Activated CD4-positive, alpha-beta T cell treated with anti-CD3 and anti-CD28 coated beads, Interleukin-2, amount 50 U/mL, for 16 hours (primary cell): Measurements from ENCODE around the gene ACSS2.

Source experiments
- DNase-seq: peaks from one replicate; pipeline ENCODE4 v3.0.0-alpha.2; 2020

The ACSS2 gene

GRCh38 chr20:34915749-34916455 lies 39.5 kb downstream of the ACSS2 start:
- no peak for DNase-seq

GRCh38 chr20:34916774-34917354 lies 40.5 kb downstream of the ACSS2 start:
- no peak for DNase-seq

- peak; percentile 15 for DNase-seq
Observed at GRCh38 chr20:34920055-34920454, 43.6 kb downstream of the ACSS2 start.

DNA sequence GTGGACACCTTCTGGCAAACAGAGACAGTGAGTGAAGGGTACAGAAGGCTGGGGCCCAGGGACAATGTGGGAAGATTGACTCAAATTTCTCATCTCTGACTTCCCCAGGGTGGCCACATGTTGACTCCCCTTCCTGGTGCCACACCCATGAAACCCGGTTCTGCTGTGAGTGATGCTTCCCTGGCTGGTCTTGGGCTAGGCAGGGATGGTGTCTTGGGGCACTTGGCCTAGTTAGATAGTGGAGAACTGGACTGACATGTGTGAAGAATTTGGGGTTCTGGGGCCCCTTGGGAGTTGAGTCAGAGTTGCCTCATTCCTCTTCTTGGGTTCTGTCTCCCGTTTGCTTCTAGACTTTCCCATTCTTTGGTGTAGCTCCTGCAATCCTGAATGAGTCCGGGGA lies 45.0 kb downstream of the ACSS2 start:
- DNase-seq: peak; percentile 11

DNA sequence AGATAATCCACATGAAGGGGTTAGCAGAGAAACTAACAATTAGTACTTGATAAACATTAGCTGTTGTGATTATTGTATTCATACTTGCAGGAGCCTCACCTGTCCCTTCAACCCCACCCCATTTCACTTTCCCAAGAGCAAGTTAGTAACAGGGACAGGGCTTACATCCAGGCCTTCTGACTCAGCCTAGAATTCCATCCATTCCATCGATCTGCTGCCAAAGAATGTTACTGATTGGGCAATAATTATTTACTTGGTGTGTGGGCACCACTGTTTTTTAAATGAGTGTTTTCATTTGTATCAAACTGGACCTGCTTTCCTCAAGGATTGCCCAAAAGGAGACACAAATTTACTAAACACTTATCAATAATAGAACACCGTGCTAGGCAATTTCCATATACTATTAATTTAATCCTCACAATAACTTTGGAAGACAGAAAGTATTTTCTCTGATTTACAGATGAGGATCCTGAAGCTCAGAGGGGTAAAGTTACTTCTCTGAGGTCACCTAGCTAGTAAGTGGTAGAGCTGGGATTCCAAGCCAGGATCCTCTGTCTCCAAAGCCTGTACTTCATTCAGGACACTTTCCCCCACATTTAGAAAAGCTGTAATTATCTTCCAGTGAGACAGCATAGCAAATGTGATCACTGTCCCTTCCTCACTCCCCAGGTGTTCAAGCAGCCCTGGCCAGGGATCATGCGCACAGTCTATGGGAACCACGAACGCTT lies 46.4 kb downstream of the ACSS2 start:
- DNase-seq: no peak

DNA sequence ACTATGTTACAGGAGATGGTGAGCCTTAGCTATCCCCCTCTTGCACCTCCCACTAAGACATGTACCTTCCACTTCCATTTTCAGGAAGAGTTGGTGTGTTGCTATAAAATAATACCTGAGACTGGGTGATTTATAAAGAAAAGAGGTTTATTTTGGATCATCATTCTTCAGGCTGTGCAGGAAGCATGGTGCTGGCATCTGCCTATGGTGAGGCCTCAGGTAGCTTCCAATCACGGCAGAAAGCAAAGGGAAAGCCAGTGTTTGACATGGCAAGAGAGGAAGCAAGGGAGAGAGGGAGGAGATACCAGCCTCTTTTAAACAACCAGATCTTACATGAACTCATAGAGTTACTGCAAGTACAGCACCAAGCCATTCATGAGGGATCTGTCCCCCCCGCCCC lies 47.0 kb downstream of the ACSS2 start:
- DNase-seq: no peak

GRCh38 chr20:34925341-34925740 lies 48.9 kb downstream of the ACSS2 start:
- no peak for DNase-seq

DNA sequence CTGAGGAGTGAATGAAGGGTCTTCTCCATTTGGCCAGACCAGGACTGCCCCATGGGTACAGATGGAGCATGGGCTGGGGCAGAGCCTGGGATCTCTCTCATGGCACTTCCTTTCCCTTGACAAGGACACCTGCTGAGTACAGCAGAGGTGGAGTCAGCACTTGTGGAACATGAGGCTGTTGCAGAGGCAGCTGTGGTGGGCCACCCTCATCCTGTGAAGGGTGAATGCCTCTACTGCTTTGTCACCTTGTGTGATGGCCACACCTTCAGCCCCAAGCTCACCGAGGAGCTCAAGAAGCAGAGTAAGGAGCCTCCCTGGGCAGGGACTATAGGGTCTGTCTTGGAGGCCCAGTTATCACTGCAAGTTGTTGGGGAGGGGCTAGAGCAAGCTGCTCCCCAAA lies 49.6 kb downstream of the ACSS2 start:
- DNase-seq: no peak

DNA sequence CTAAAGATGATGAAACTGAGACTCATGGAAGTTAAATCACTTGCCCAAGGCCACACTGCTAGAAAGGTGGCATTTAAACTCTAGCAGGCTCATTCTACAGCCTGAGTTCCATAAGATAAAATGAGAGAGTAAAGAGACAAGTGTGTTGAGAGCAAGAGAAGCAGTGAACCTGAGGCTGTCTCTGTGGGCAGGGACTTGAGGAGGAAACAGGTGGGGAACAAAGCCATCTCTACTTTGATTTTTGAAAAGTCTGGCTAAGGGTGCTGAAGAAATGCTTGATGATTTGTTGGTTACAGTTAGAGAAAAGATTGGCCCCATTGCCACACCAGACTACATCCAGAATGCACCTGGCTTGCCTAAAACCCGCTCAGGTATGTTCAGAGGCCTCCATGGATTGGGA lies 50.2 kb downstream of the ACSS2 start:
- no peak for DNase-seq

- no peak for DNase-seq
Observed at GRCh38 chr20:34927736-34928135, 51.3 kb downstream of the ACSS2 start.

GRCh38 chr20:34928411-34928810 lies 52.0 kb downstream of the ACSS2 start:
- no peak for DNase-seq

DNA sequence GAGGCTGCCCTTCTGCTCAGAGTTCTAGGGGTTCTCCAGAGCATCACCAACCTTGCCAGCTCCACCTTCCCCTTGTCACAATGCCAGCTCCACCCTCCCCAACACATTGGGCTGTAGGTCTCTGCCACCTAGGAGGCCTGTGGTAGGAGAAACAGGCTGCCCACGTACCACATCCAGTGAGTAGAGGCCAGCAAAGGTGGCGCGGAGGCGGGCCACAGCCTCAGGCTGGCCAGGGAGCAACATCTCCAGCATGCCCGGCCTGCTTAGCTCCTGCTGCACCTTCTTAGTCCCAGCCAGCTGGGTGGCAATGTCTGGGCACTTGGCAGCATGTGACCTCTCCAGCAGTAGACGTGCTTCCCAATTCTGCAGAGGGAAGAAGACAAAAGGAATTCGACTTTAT lies 55.4 kb downstream of the ACSS2 start:
- DNase-seq: no peak

GRCh38 chr20:34938466-34939163 lies 62.2 kb downstream of the ACSS2 start:
- DNase-seq: no peak

- no peak for DNase-seq
Observed at GRCh38 chr20:34940081-34940481, 63.7 kb downstream of the ACSS2 start.

GRCh38 chr20:34941226-34941625 lies 64.8 kb downstream of the ACSS2 start:
- no peak for DNase-seq

GRCh38 chr20:34942301-34942700 lies 65.9 kb downstream of the ACSS2 start:
- no peak for DNase-seq

- no peak for DNase-seq
Observed at GRCh38 chr20:34943808-34944567, 67.6 kb downstream of the ACSS2 start.

DNA sequence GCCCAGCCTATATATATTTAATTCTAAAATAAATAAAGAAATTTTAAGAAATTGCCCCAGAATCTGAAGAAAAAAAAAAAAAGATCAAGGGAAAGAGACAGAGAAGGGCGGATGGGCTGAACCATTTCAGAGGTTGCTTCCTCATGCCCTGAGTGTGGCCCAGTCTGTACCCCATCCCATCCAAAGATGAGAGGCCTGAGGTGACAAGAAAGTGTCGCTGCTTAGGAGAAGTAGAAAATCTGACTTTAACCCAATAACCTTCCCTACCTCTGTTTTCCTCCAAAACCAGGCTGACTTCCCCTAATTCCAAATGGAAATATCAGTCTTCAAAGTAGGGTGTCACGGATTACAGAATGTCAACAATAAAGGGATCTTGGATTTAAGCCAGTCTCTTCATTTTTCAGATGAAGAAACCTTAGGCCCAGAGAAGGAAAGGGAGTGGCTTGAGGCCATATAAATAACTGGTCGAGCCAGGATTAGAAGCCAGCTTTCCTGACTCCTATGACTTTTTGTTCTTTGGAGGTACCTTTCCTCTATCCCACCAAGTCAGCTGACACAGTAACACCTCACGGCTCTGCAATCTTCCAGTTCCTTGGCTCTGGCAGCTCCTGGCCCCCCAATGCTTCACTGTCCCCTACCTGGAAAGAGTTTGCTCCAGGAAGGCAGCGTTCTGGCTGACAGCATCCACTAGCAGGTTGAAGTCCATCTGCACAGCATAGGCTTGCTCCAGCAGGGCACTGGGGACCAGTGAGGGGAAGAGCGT lies 69.1 kb downstream of the ACSS2 start:
- no peak for DNase-seq

DNA sequence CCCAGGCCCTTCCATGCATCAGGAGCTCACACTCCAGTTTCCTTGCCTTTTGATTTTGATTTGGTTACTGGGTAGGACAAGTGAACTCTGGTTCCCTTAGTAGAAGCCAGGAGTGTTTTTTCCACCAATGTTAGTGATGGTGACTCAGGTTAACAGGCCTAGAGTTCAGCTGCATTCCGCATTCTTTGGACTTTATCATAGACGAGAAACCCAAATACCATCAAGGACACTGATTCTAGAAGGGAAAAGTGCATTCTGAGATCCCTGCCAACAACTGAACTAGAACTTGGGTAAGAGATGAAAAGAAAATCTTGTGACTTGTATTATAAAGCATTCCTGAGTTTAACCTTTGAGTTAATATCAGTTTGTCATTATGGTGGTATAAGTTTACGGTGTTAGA lies 70.2 kb downstream of the ACSS2 start:
- no peak for DNase-seq

GRCh38 chr20:34947336-34947735 lies 70.9 kb downstream of the ACSS2 start:
- DNase-seq: no peak

- no peak for DNase-seq
Observed at GRCh38 chr20:34948030-34948429, 71.6 kb downstream of the ACSS2 start.

DNA sequence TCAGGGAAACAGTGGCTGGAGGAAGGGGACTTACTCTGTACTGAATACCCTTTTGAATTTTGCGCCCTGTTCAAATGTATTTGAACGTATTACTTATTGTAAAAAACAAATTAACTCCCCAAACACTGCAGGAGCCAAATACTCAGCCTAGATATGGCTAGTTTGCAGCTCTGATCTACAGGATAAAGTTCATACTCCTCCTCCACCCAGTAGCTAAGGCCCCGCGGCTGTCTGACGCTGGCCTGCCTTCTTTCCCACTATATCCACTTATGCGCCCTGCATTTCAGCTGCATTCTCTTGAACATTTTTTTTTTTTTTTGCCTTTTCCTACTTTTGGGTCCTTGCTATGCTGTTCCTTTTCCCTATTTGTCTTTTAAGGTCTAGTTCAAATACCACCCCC lies 72.7 kb downstream of the ACSS2 start:
- DNase-seq: no peak
